Lung (tissue), 12 donors: ENCODE measurements around the gene PLEKHA6. TPM values are rescaled to one million over a fixed set of nuclear protein-coding genes. Genes with fewer than 3 reads are reported as not detected.

ENCODE experiments used
- ATAC-seq: fragments of 200-7000 bp; cut with Tn5 transposase; one replicate; pipeline ENCODE4 v1.9.1; 2020; ENCODE audit warnings: moderate number of reproducible peaks; ENCODE audit not compliant: insufficient read depth, low FRiP score
- DNase-seq, 3 donors: peaks; one replicate each; pipeline ENCODE4 v3.0.0-alpha.2; 2013 to 2017
- H3K27ac ChIP-seq, 2 donors: one replicate each; pipeline ENCODE4 v1.5.1; 2013; ENCODE audit warnings: mild to moderate bottlenecking in 2 of 2, moderate library complexity in 2 of 2, control low read depth in 1 of 2, inconsistent platforms in 1 of 2, low read depth in 1 of 2, low read length in 1 of 2
- H3K27me3 ChIP-seq, 3 donors: one replicate each; pipeline ENCODE4 v1.5.1; 2013; ENCODE audit warnings: low read length in 2 of 3; ENCODE audit not compliant: control insufficient read depth in 3 of 3, insufficient read depth in 3 of 3
- H3K36me3 ChIP-seq, 4 donors: one replicate each; pipeline ENCODE4 v1.5.1; 2013; ENCODE audit warnings: low read length in 4 of 4, mild to moderate bottlenecking in 1 of 4, moderate library complexity in 1 of 4; ENCODE audit not compliant: control insufficient read depth in 4 of 4, insufficient read depth in 4 of 4
- H3K4me1 ChIP-seq, 5 donors: one replicate each; pipeline ENCODE4 v1.5.1; 2013; ENCODE audit warnings: low read length in 5 of 5, mild to moderate bottlenecking in 2 of 5, moderate library complexity in 1 of 5; ENCODE audit not compliant: control insufficient read depth in 5 of 5, insufficient read depth in 5 of 5
- H3K4me3 ChIP-seq: one replicate; pipeline ENCODE4 v1.5.1; 2013; ENCODE audit warnings: mild to moderate bottlenecking, control low read depth, moderate library complexity
- H3K9ac ChIP-seq, 2 donors: one replicate each; pipeline ENCODE4 v1.5.1; 2013; ENCODE audit warnings: low read length in 2 of 2, control low read depth in 1 of 2; ENCODE audit not compliant: insufficient read depth in 1 of 2
- H3K9me3 ChIP-seq, 4 donors: one replicate each; pipeline ENCODE4 v1.5.1; 2013; ENCODE audit warnings: low read length in 3 of 4, mild to moderate bottlenecking in 1 of 4, moderate library complexity in 1 of 4; ENCODE audit not compliant: control insufficient read depth in 4 of 4, insufficient read depth in 3 of 4
- CTCF ChIP-seq: IDR thresholded peaks from 2 replicates; pipeline ENCODE4 v1.5.1; 2012; ENCODE audit warnings: mild to moderate bottlenecking; ENCODE audit errors: control extremely low read depth, extremely low read depth
- WGBS, 2 donors: extraction: QIAGEN DNeasy Blood & Tissue Kit; methylation state at CpG; one replicate each; pipeline ENCODE4 v1.1.7; 2013; 5-methylcytosine and 5-hydroxymethylcytosine counted together
- polyA plus RNA-seq, 2 donors: library from polyadenylated mRNA; stranded (reverse); fragments of 200-250 nt; gene quantifications; one replicate each; pipeline ENCODE4 v1.2.1, GENCODE V29; 2013
- total RNA-seq, 2 donors: library from RNA; depleted of rRNA in 1 of 2; stranded (reverse); fragments of >200 nt in 1 of 2; gene quantifications; one replicate each; pipeline ENCODE4 v1.2.1, GENCODE V29; 2014 to 2021
- donor health status: control.
- donor health status: control.
- donor health status: Bipolar disorder and iron deficiency.
- donor health status: healthy.
- donor health status: DM: yes; HTN: yes; CAD: no.

PLEKHA6 gene
- total and polyA plus RNA-seq, 4 donors = 0.88 to 10.5 (median 3.3) TPM

GRCh38 chr1:204201348-204202040 lies 158.2 kb downstream of the PLEKHA6 start:
- Histone ChIP-seq H3K27ac (no peak overlapping the region), H3K9me3 (no peaks in the 10 kb centered on the region), H3K9ac (no peak overlapping the region), H3K36me3 (no peaks in the 10 kb centered on the region), H3K4me3 (no peak overlapping the region), H3K4me1 (peaks cover 0 to 6% (median 0%) of the 10 kb centered on the region in 5 donors), H3K27me3 (peaks cover 0 to 3% (median 2%) of the 10 kb centered on the region in 3 donors)
- DNase-seq = no peak
- WGBS, 2 donors = 83 to 85% methylated on average over 12 of the region's 12 CpGs
- no peak for ATAC-seq
- TF ChIP-seq CTCF = no peak

- 84 to 87% methylated on average over 9 of the region's 9 CpGs for WGBS, 2 donors
- DNase-seq (no peak), ATAC-seq (no peak)
- H3K4me1 ChIP-seq = peaks cover 0 to 11% (median 0%) of the 10 kb centered on the region in 5 donors
- H3K9me3 ChIP-seq = peaks cover 0 to 6% (median 0%) of the 10 kb centered on the region in 4 donors
- no peak overlapping the region for H3K9ac ChIP-seq
- H3K4me3 ChIP-seq = no peak overlapping the region
- peaks cover 0 to 11% (median 0%) of the 10 kb centered on the region in 3 donors for H3K27me3 ChIP-seq
- no peaks in the 10 kb centered on the region for H3K36me3 ChIP-seq
- no peak overlapping the region for H3K27ac ChIP-seq
- no peak for TF ChIP-seq CTCF
These were observed 160.2 kb downstream of the PLEKHA6 start for GRCh38 chr1:204199579-204199978.

- no peak for TF ChIP-seq CTCF
- Histone ChIP-seq H3K4me1 (peaks cover 0 to 14% (median 0%) of the 10 kb centered on the region in 5 donors), H3K9ac (no peak overlapping the region), H3K27me3 (peaks cover 0 to 8% (median 0%) of the 10 kb centered on the region in 3 donors), H3K4me3 (no peak overlapping the region), H3K27ac (peak overlapping the region in 1 of 2 donors; percentile 0), H3K36me3 (no peaks in the 10 kb centered on the region), H3K9me3 (peaks cover 0 to 6% (median 0%) of the 10 kb centered on the region in 4 donors)
- DNase-seq (peak; percentile 38 to 42 (median 40)), ATAC-seq (no peak)
- WGBS, 2 donors = 67 to 70% methylated on average over 18 of the region's 18 CpGs
These were observed 161.1 kb downstream of the PLEKHA6 start for GRCh38 chr1:204198348-204199340.
